Occipital lobe (tissue), 2 donors: Measurements from ENCODE around the gene LY6G6D. TPM values are rescaled to one million over a fixed set of nuclear protein-coding genes. Genes with fewer than 3 reads are reported as not detected.
"Not testable (repeated sequence)": the region's sequence is repeated elsewhere in the genome, so short reads cannot be mapped to it uniquely, and the experiment has no call there.

Source experiments
- DNase-seq: peaks from one replicate; lab custom pipeline; 2025; lab: John Stamatoyannopoulos, UW
- total RNA-seq: library from RNA; depleted of rRNA; stranded (reverse); fragments of >200 nt; gene quantifications from one replicate; pipeline ENCODE4 v1.2.3, GENCODE V29; 2014

LY6G6D gene
- total RNA-seq, 1 donor from 2014 or later, result not detected

GRCh38 chr6:31691564-31692108, 23.5 kb upstream of the LY6G6D start:
- DNase-seq, result no peak

GRCh38 chr6:31692353-31692752, 22.8 kb upstream of the LY6G6D start:
- no peak for DNase-seq

DNA sequence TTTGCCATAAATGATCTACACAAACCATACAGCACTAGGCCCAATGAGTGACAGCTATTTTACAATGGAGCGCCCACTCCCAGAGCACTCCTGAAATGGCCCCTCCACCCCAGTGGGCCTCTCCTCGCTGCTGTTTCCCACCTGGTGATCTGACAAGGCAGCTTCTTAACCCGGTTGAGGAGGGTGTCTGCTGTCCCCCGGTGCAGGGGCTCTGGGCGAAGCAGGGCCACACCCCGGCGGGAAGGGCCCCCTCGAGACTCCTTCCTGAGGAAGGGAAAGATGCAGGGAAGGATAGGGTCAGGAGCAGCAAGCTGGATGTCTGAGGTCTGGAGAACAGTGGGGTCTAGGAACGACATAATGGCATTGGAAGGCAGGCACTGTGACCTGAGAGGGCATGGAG, 22.3 kb upstream of the LY6G6D start:
- DNase-seq, result no peak

GRCh38 chr6:31693535-31693934, 21.6 kb upstream of the LY6G6D start:
- DNase-seq, result no peak

DNA sequence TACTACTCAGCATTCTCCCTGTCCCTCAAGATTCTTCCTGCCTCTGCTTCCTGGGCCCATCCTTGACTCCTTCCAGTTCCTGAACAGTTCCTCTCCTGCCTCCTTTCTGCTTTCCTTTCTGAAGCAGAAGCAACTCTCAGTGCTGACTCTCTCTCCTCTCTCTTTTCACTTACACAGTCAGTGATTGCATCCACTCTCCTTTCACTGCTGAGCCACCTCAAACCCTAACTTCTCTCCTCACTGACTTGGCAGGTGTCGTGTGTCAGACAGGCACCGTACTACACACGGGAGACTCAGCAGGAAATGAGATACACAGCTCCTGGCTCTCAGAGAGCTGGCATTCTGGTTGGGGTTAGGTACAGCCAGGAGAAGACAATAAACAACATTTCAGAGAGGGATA, 17.6 kb upstream of the LY6G6D start:
- DNase-seq, result no peak

DNA sequence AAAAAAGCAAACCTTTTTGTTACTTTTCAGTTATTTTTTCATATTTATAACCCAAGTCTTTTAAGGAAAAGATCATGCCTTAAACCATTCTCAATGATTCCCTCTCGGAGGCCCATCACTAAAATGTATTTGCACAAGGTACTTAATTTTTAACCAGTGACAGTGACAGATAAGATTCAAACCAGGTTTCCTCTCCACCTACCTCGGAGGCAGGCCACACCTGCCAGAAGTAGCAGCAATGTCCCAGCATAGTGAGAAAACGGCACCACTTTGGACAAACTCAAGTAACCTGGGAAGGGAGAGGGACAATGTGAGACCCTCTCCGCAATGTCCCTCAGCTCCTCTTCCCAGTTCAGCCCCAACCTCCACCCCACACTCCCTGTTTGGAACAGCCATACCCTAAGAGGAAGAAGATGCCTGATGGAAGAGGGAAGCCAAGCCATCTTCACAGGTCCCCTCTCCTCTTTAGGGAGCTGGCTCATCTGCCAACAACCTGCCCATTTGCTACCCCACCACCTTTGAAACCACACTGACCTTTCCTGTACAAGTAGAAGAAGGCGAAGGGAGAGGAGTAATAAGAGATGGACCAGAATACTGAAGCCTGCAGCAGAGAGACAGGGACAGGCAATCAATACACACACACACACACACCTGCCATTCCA, 14.3 kb upstream of the LY6G6D start:
- DNase-seq, result no peak

GRCh38 chr6:31701666-31702404, 13.3 kb upstream of the LY6G6D start:
- no peak for DNase-seq

DNA sequence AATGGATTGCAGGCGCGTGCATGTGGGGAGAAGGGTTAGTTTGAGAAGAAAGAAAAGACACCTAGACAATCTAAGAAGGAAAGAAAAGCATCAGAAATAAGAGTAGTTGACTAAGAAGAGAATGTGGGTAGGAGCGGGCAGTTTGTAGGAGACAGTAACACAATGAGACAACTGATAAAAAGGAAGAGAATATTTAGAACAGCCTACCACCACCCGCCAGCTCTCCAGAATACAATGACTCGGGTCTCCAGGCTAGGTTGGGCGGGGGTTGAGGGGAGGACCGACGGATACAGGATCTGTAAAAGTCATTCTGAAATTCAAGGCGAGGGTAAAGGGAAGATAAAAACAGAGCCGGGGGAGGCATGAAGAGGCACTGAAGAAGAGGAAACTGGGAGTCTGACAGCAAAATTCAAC, 12.7 kb upstream of the LY6G6D start:
- DNase-seq, result no peak

GRCh38 chr6:31702819-31703716, 12.1 kb upstream of the LY6G6D start, which contains the start of gene ABHD16A:
ABHD16A (minus strand) TSS chr6:31703324; CDS start chr6:31703281, 43 bp downstream.
- peak; percentile 97 for DNase-seq

DNA sequence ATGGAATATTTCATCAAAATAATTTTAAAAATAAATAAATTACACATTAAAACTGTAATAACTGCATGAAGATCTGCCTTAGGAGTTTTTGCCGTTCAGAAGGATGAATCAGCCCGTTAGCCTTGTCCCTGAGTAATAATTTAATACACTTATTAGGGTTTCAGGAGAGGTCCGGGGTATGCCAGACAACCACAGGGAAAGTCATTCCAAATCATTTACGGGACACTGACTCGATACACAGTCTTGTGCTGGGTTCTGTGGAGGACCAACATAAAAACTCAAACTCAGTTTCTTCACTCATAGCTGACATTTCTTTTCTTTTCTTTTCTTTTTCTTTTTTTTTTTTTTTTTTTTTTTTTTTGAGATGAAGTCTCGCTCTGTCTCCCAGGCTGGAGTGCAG, 9.2 kb upstream of the LY6G6D start:
- DNase-seq, result no peak

- no peak for DNase-seq
Observed at GRCh38 chr6:31706599-31706998, 8.5 kb upstream of the LY6G6D start, which contains the start of gene LY6G6F. LY6G6F (plus strand) TSS chr6:31706866; CDS start chr6:31706907, 41 bp downstream.

GRCh38 chr6:31707701-31708100, 7.4 kb upstream of the LY6G6D start:
- DNase-seq, result no peak

GRCh38 chr6:31708224-31708623, 6.9 kb upstream of the LY6G6D start:
- DNase-seq, result no peak

DNA sequence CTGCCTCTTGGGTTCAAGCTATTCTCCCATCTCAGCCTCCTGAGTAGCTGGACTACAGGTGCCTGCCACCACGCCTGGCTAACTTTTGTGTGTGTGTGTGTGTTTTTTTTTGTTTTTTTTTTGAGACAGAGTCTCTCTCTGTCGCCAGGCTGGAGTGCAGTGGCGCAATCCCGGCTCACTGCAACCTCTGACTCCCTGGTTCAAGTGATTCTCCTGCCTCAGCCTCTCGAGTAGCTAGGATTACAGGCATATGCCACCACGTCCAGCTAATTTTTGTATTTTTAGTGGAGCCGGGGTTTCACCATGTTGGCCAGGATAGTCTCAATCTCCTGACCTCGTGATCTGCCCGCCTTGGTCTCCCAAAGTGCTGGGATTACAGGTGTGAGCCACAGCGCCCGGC, 6.0 kb upstream of the LY6G6D start:
- DNase-seq, result not testable (repeated sequence)

DNA sequence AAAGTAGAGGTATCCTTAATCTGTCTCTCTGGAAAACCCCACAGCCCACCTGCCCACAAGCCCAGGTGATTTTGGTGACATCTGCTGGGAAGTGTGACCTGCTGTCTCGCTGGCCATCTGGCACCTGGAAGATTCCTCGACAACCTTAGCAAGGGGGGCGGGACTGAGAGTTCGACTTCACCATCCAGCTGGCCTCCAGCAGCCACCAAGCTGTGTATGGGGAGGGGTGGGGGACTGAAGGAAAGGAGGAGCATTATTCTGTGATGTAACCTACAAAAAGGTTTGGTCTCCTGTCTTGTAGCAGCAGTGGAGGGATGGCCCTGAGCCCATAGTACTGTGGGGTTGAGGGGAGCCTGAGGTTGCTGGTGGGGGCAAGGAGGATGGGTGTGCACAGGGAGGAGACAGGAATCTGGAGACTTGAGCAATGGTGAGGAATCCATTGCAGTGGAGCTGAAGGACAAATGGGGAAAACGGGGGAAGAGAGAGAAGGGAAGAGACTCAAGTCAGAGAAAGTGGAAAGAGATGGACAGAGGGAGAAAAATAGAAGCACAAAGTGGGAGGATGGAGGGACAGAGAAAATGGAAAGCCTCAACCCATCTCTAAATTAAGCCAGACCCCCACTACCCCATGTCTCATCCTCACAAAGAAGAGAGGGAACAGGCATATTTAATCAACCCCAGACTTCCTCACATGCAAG, 4.5 kb upstream of the LY6G6D start:
- no peak for DNase-seq

GRCh38 chr6:31711233-31711632, 3.9 kb upstream of the LY6G6D start:
- DNase-seq, result no peak

DNA sequence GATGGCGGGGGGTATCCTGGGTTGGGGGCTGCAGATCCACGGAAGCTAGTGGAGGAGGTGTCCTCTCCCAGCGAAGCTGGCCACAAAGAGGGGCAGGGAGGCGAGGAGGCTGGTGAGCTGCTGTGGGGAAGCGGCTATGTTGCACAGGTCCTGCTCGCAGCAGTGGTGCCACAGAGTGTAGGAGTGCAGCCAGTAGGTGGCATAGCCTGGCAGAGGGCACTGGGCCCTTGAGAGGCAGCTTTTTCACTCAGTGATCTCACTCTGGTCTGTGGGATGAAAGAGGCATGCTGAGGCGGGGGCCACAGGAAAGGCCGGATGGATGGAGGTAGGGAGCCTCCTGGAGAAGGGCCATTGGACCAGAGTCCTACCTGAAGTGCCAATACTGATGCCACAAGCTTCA, 2.9 kb upstream of the LY6G6D start:
- no peak for DNase-seq

GRCh38 chr6:31713465-31713864, 1.7 kb upstream of the LY6G6D start:
- no peak for DNase-seq

DNA sequence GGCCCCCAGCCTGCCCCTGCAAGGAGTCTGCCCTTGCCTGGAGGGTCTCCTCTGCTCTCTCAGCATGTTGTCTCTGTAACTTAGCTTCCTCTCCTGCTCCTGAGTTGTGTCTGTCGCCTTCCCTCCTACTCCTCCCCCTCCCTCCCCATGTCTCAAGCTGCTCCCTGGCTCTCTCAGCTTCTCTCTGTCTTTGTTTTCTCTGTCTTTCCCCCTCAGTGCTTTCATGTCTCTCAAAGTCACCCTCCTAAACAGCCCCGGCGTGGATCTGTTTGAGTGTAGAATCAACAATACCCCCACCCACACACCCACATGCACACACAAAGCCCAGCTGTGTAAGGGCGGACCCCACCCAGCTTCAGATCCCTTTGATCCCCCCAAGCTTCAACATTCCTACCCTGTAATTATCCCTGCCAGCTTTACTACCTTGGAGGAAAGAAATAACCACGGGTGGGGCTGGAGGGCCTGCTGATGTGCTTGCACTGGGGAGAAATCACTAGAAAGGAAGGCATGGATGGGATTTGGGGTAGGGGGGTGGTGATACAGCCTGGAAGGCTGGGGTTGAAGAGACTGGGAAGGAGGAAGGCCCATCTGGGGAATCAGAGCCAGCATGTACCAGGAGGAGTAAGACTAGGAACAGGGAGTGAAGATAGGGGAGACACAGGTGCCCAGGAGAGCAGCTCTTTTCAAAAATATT, 1.0 kb upstream of the LY6G6D start:
- no peak for DNase-seq

GRCh38 chr6:31717499-31718222, 2.5 kb downstream of the LY6G6D start:
- no peak for DNase-seq
